PC-9 (cell line): ENCODE data around the gene ATP4A.

Experiments used
- EZH2 ChIP-seq: fragments of 200-600 bp; sonication (generic); IDR thresholded peaks from 2 replicates; pipeline ENCODE4 v1.8.0; 2017; ENCODE audit warnings: antibody characterized with exemption, low read depth
- TF ChIP-seq, protein P1 (sequence below): fragments of 200-600 bp; sonication (generic); conservative IDR thresholded peaks from 2 replicates; pipeline ENCODE4 v1.6.1; 2017; ENCODE audit warnings: mixed run types, antibody characterized with exemption, mild to moderate bottlenecking, moderate library complexity

DNA sequence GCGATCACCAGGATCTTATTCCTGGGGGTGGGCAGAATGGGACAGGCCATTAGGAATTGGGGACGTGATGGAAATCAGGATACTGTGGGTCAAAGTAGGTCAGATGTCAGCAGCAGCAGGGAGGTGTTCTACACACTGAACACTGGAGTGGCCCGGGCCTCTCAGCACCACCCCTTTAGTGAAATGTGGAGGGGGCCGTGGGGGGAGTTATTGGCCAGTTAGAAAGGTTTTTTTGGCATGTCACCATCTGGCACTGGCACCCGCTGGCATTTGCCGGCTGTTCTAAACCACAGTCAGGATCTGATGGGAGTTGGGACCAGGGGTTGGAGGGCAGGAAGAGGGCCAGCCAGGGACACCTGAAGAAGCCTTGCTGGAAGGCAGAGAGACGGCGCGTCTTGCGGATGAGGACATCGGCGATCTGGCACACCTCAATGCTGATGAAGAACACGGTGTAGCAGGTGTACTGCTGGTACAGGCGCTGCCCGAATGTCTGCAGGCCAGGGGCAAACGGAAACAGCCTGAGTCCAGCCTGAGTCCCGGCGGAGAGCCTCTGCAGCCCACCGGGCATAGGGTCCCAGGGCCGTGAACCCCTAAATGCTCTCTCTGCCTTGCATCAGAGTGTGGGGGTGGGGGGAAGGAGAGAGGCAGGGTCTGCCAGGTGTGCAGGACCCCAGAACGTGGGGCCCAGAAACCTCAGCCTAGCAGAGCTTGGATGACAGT lies 12.2 kb downstream of the ATP4A start:
- TF ChIP-seq, protein P1, sequence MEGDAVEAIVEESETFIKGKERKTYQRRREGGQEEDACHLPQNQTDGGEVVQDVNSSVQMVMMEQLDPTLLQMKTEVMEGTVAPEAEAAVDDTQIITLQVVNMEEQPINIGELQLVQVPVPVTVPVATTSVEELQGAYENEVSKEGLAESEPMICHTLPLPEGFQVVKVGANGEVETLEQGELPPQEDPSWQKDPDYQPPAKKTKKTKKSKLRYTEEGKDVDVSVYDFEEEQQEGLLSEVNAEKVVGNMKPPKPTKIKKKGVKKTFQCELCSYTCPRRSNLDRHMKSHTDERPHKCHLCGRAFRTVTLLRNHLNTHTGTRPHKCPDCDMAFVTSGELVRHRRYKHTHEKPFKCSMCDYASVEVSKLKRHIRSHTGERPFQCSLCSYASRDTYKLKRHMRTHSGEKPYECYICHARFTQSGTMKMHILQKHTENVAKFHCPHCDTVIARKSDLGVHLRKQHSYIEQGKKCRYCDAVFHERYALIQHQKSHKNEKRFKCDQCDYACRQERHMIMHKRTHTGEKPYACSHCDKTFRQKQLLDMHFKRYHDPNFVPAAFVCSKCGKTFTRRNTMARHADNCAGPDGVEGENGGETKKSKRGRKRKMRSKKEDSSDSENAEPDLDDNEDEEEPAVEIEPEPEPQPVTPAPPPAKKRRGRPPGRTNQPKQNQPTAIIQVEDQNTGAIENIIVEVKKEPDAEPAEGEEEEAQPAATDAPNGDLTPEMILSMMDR: no peak
- TF ChIP-seq EZH2: no peak
